Adrenal gland (tissue), 12 donors: ENCODE results near the gene SLC47A2. TPM values are rescaled to one million over a fixed set of nuclear protein-coding genes. Genes with fewer than 3 reads are reported as not detected.

Experiments
- DNase-seq, 7 donors: peaks; one replicate each; pipeline ENCODE4 v3.0.0-alpha.2; 2019 to 2020
- H3K27ac ChIP-seq, 5 donors: fragments of 200-600 bp; sonication (generic) in 4 of 5; 1 replicate in 3 of 5; 2 replicates in 2 of 5; pipeline versions ENCODE4 v1.5.1 to v1.8.0; 2016 to 2020; ENCODE audit warnings: mild to moderate bottlenecking in 1 of 5
- H3K27me3 ChIP-seq: fragments of 200-600 bp; 2 replicates; pipeline ENCODE4 v1.8.0; 2021
- H3K36me3 ChIP-seq, 2 donors: fragments of 200-600 bp; replicated peaks in 1 of 2; 1 replicate in 1 of 2; 2 replicates in 1 of 2; pipeline versions ENCODE4 v1.5.1 to v1.8.0; 2018 to 2022
- H3K4me1 ChIP-seq, 2 donors: fragments of 200-600 bp; replicated peaks in 1 of 2; 1 replicate in 1 of 2; 2 replicates in 1 of 2; pipeline versions ENCODE4 v1.5.1 to v1.8.0; 2018 to 2021
- H3K4me3 ChIP-seq, 4 donors: fragments of 200-600 bp; sonication (generic) in 3 of 4; one replicate each; pipeline ENCODE4 v1.5.1; 2016 to 2018
- H3K9me3 ChIP-seq, 3 donors: fragments of 200-600 bp; sonication (generic) in 1 of 3; replicated peaks in 1 of 3; 1 replicate in 2 of 3; 2 replicates in 1 of 3; pipeline versions ENCODE4 v1.5.1 to v1.8.0; 2016 to 2021
- POLR2A ChIP-seq, 2 donors: fragments of 450-650 bp; IDR thresholded peaks; one replicate each; pipeline ENCODE4 v1.6.1; 2017; ENCODE audit warnings: antibody characterized with exemption in 2 of 2, mild to moderate bottlenecking in 2 of 2, moderate library complexity in 1 of 2
- WGBS, 4 donors: extraction: QIAGEN DNeasy Blood & Tissue Kit in 2 of 4; methylation state at CpG; one replicate each; pipeline versions ENCODE4 v1.1.5 to v1.1.7; 2013 to 2017; 5-methylcytosine and 5-hydroxymethylcytosine counted together
- intact Hi-C, 2 donors: fragments of 100-400 bp; cut with DNase I; formaldehyde crosslinking; loops; one replicate each; pipeline versions ENCODE4 v1.14.1 to v1.15.0; 2022 to 2023
- polyA plus RNA-seq, 3 donors: library from polyadenylated mRNA; stranded (reverse); fragments of 200-250 nt in 2 of 3; fragments of 350-450 nt in 1 of 3; fragmentation: Illumina TruSeq in 1 of 3; extraction: RNeasy Lipid Tissue Mini Kit (QIAGEN cat#74804) in 1 of 3; gene quantifications; one replicate each; pipeline ENCODE4 v1.2.3, GENCODE V29; 2013 to 2014
- total RNA-seq, 9 donors: library from RNA; depleted of rRNA in 4 of 9; stranded (reverse); fragments of >200 nt in 4 of 9; fragments of 120-200 nt in 1 of 9; fragmentation: NEBNext Ultra II Directional in 1 of 9; extraction: Animal tissue kit (Norgen Biotek cat#: 25700) in 1 of 9; gene quantifications; one replicate each; pipeline versions ENCODE4 v1.1.0 to v1.2.4, GENCODE V29; 2013 to 2023
- TF ChIP-seq, protein P1 (sequence below), 6 experiments: fragments of 450-650 bp in 4 of 6; fragments of 200-600 bp in 2 of 6; sonication (generic) in 1 of 6; IDR thresholded peaks; 1 replicate in 5 of 6; 2 replicates in 1 of 6; pipeline versions ENCODE4 v1.5.1 to v1.8.0; 2016 to 2021; ENCODE audit warnings: antibody characterized with exemption in 6 of 6, mild to moderate bottlenecking in 2 of 6, moderate library complexity in 1 of 6
- donor health status: healthy with polysubstance abuse.
- donor health status: Bipolar disorder and iron deficiency.
- donor health status: DM: yes; HTN: yes; CAD: no.
- donor health status: DM: no; HTN: no; CAD: no.
- donor health status: DM: no; HTN: no; CAD: no.
- donor health status: DM: yes; HTN: yes; CAD: no.

SLC47A2 gene
- total and polyA plus RNA-seq, 12 donors, result 0.10 to 1.3 (median 0.32) TPM; not detected in 8

DNA sequence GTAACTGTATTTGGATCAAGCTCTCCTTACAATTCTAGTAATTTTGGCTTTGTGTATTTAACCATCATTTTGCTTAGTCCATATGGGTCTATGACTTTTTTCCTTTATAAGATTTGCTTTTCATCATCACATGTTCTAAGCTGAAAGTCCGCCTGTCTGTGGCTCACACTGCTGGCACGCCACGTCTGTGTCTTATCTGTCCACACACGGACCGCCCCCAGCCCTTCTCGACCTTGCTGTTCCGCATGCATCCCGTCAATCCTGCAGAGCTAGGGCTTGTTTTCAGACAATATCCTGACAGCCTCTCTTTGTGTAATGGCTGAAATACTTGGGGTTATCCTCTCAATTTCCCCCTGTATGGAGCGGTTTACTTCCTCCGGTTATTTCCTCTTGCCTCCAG, 40.2 kb upstream of the SLC47A2 start:
- no peaks in the 10 kb centered on the region for H3K9me3 ChIP-seq
- peaks cover 13 to 15% of the 10 kb centered on the region in 2 donors for H3K4me1 ChIP-seq
- DNase-seq, result peak in 6 of 7 donors; percentile 60 to 90 (median 72)
- no peak overlapping the region for H3K27ac ChIP-seq
- intact Hi-C loops, result loop anchor here (5.0 to 10.0 kb wide), 2 partner anchors 82 to 104 kb away; no protein-coding TSS in a partner anchor
- WGBS, 4 donors, result 40 to 71% (median 46%) methylated on average over 10 of the region's 10 CpGs
- H3K27me3 ChIP-seq, result no peaks in the 10 kb centered on the region
- no peaks in the 10 kb centered on the region for H3K36me3 ChIP-seq
- H3K4me3 ChIP-seq, result no peak overlapping the region
- TF ChIP-seq, protein P1, sequence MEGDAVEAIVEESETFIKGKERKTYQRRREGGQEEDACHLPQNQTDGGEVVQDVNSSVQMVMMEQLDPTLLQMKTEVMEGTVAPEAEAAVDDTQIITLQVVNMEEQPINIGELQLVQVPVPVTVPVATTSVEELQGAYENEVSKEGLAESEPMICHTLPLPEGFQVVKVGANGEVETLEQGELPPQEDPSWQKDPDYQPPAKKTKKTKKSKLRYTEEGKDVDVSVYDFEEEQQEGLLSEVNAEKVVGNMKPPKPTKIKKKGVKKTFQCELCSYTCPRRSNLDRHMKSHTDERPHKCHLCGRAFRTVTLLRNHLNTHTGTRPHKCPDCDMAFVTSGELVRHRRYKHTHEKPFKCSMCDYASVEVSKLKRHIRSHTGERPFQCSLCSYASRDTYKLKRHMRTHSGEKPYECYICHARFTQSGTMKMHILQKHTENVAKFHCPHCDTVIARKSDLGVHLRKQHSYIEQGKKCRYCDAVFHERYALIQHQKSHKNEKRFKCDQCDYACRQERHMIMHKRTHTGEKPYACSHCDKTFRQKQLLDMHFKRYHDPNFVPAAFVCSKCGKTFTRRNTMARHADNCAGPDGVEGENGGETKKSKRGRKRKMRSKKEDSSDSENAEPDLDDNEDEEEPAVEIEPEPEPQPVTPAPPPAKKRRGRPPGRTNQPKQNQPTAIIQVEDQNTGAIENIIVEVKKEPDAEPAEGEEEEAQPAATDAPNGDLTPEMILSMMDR (IDR thresholded peaks at IDR 0.05), result no peak
- no peak for TF ChIP-seq POLR2A (IDR thresholded peaks at IDR 0.05)

DNA sequence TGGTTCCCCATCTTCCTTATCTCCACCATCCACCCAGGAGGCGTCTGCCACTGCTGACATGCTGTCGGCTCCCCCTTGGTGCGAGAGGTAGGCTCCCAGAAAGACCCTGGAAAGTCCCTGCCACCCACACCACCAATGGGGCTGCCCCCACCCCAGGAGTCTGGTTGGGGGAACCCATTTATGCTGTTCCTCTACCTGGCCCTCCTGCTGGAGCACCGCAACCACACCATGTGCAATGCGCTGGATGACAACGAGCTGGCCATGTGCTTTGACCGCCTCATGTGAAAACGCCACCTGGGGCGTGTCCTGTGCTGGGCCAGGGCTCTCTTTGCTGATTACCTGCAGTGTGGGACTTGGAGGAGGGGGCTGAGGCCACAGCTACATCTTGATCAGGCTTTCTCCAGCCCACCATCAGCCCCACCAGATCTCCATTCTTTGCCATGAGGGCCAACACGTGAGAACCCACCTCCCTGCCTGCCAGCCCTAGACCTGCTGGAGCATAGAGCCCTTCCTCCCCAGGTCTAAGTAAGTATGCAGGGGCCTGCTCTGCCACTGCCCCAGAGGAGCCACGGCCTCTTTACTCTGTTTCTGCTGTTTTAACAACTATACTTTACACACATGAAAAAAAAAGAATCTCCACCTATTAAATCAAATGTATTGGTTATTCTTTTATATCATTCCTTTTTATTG, 39.6 kb upstream of the SLC47A2 start:
- no peak overlapping the region for H3K27ac ChIP-seq
- TF ChIP-seq, protein P1 (IDR thresholded peaks at IDR 0.05), result no peak
- TF ChIP-seq POLR2A (IDR thresholded peaks at IDR 0.05), result no peak
- WGBS, 4 donors, result 88 to 95% (median 93%) methylated on average over 5 to 11 of the region's 11 CpGs
- intact Hi-C loops, result loop anchor here (5.0 to 10.0 kb wide), 2 partner anchors 81 to 104 kb away; no protein-coding TSS in a partner anchor
- H3K27me3 ChIP-seq, result no peaks in the 10 kb centered on the region
- peaks cover 13 to 15% of the 10 kb centered on the region in 2 donors for H3K4me1 ChIP-seq
- no peak overlapping the region for H3K4me3 ChIP-seq
- H3K9me3 ChIP-seq, result no peaks in the 10 kb centered on the region
- DNase-seq, result peak in 2 of 7 donors; percentile 16 to 20
- no peaks in the 10 kb centered on the region for H3K36me3 ChIP-seq

GRCh38 chr17:19755392-19755791, 39.0 kb upstream of the SLC47A2 start:
- no peak overlapping the region for H3K4me3 ChIP-seq
- H3K9me3 ChIP-seq, result no peaks in the 10 kb centered on the region
- intact Hi-C loops, result loop anchor here (5.0 to 10.0 kb wide), 2 partner anchors 81 to 103 kb away; no protein-coding TSS in a partner anchor
- no peak for TF ChIP-seq POLR2A (IDR thresholded peaks at IDR 0.05)
- TF ChIP-seq, protein P1 (IDR thresholded peaks at IDR 0.05), result no peak
- H3K4me1 ChIP-seq, result peaks cover 13 to 15% of the 10 kb centered on the region in 2 donors
- no peak overlapping the region for H3K27ac ChIP-seq
- H3K36me3 ChIP-seq, result no peaks in the 10 kb centered on the region
- 83 to 97% (median 89%) methylated on average over 4 to 6 of the region's 6 CpGs for WGBS, 4 donors
- peak in 1 of 7 donors; percentile 14 for DNase-seq
- no peaks in the 10 kb centered on the region for H3K27me3 ChIP-seq

DNA sequence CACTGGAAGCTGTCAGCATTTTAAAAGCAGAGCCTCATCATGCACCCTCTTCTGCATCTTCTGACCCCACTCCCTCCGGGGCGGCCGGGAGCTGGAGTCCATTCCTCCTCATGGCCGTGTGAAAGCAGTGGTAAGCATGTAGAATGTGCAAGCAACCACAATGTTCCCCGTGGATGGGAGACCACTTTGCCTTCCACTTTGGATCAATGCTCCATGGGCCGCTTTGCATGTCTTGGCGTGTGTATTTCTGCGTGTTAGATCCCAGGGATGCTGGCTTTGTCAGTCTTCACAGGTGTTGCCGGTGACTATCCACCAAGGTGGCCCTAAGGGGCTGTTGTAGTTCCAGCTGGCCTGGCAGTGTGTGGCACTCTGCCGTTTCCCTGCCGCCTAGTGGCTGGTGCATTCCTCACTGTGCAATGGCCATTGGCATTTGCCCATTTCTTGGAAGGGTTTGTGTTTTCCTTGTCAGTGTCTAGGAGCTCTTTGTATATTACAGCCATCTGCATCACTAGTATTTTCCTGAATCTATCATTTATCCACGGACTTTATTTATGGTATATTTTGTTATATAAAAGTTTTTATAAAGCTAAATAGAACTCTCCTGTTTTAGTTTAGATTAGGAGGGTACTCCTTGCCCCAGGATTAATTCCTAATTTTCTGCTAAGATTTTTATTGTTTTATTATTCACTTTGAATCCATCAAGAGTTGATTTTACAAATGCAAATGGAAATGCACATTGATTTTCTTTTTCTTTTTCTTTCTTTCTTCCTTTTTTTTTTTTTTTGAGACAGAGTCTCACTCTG, 37.5 kb upstream of the SLC47A2 start:
- H3K36me3 ChIP-seq, result no peaks in the 10 kb centered on the region
- intact Hi-C loops, result loop anchor here in 1 of 2 donors (10.0 kb wide), 1 partner anchor 79 kb away; no protein-coding TSS in a partner anchor
- peak; percentile 48 to 75 (median 71) for DNase-seq
- WGBS, 4 donors, result 70 to 79% (median 77%) methylated on average over 11 to 12 of the region's 12 CpGs
- no peak for TF ChIP-seq POLR2A (IDR thresholded peaks at IDR 0.05)
- TF ChIP-seq, protein P1 (IDR thresholded peaks at IDR 0.05), result peak; percentile 33 to 67 (median 62)
- peak overlapping the region in 3 of 5 donors; percentile 33 to 94 (median 85) for H3K27ac ChIP-seq
- H3K9me3 ChIP-seq, result no peaks in the 10 kb centered on the region
- peaks cover 13 to 15% of the 10 kb centered on the region in 2 donors for H3K4me1 ChIP-seq
- no peak overlapping the region for H3K4me3 ChIP-seq
- H3K27me3 ChIP-seq, result no peaks in the 10 kb centered on the region
